ENCODE measurements around the gene FASN.
"Not testable (repeated sequence)": the region's sequence is repeated elsewhere in the genome, so short reads cannot be mapped to it uniquely, and the experiment has no call there.

FASN gene

DNA sequence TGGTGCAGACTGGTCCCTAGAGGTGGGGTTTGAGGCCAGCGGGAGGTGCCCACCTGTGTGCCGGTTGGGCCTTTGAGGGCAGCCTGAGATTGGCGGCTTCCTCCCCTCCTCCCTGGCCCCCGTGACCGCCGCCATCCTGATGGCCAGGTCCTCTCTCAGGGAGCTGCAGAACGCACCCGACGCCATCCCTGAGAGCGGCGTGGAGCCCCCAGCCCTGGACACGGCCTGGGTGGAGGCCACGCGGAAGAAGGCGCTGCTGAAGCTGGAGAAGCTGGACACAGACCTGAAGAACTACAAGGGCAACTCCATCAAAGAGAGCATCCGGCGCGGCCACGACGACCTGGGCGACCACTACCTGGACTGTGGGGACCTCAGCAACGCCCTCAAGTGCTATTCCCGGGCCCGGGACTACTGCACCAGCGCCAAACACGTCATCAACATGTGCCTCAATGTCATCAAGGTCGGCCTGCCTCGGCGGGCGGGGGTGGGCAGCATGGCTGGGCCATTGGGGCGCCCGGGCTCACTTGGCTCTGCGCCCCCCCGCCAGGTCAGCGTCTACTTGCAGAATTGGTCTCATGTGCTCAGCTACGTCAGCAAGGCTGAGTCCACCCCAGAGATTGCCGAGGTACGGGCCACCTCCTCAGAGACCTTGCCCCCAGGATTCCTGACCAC lies 43.5 kb downstream of the FASN start:
- no peak for DNase-seq

DNA sequence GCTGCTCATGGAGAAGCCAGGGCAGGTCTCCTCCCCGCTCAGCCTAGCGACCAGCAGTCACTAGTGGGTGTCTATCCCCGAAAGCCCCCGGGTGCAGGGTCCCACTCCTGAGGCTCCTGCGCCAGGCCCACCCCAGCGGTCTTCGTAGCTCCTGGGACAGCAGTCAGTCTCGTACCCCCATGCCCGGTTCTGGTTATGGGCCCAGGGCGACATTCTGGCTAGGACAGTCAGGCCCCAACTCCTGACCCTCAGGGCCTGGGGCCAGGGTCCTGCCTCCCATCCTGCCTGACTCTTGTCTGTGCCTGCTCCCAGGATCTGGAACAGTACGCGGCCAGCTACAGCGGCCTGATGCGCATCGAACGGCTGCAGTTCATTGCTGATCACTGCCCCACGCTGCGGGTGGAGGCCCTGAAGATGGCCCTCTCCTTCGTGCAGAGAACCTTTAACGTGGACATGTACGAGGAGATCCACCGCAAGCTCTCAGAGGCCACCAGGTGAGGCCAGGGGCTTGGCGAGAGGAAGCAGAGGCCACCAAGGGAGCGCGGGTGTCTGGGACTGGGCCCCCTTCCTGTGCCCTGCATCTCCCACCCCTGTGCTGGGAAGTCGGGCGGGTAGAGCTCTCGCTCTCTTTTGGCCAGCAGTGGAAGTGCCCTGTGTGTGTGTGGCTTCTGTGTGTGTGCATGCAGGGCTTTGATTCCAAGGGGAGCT lies 44.3 kb downstream of the FASN start:
- no peak for DNase-seq

GRCh38 chr17:82053130-82053529 lies 44.9 kb downstream of the FASN start:
- DNase-seq: no peak

- DNase-seq: no peak
Observed at GRCh38 chr17:82052638-82053059, 45.4 kb downstream of the FASN start.

GRCh38 chr17:82051776-82052637 lies 46.0 kb downstream of the FASN start, which contains the start of the genes GPS1 and RFNG:
GPS1 (plus strand) TSS chr17:82051898; CDS start chr17:82051932, 34 bp downstream.
RFNG (minus strand) TSS chr17:82051811; CDS start chr17:82051766, 45 bp downstream.
- peak; percentile 54 for DNase-seq

- no peak for DNase-seq
Observed at GRCh38 chr17:82050761-82051641, 47.0 kb downstream of the FASN start.

- DNase-seq: no peak
Observed at GRCh38 chr17:82050152-82050760, 47.8 kb downstream of the FASN start.

DNA sequence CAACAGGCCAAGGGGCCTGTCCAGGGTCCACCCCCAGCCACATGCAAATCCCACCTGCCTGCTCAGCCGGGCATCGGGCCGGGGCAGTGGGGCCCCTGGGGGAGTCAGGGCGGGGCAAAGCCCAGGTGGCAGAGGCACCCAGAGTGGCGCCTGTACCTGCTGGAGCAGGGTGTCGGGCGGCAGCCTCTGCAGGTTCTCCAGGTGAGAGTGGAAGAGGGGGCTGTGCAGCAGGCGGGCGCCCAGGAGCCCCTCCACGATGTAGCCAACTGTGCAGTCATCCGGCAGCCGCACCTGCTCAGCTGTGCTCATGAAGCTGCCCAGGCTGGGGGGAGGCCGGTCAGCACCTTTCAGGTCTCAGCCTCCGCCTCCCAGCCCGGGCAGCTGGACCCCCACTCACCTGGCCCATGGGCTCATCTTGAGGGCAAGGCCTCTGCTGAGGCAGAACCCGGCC lies 48.5 kb downstream of the FASN start:
- DNase-seq: no peak

- no peak for DNase-seq
Observed at GRCh38 chr17:82049106-82049505, 48.9 kb downstream of the FASN start.

- DNase-seq: no peak
Observed at GRCh38 chr17:82048571-82048971, 49.5 kb downstream of the FASN start.

- DNase-seq: no peak
Observed at GRCh38 chr17:82047914-82048570, 50.0 kb downstream of the FASN start.

DNA sequence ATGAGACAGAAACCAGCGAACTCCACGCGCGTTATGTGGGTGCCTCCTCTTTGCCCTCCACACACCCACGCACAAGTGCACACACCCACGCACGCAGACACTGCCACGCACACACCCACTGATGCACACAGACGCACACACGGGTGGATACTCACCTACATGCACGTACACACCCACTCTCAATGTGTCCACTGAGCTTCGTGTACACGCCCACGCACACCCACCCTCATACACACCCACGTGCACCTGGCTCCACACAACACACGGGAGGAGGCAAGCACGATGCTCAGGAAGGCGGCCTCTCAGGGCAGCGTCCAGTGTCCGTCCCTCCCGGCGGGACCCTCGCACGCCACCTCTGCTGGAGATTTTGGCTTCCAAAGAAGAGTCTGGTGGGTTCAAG lies 50.7 kb downstream of the FASN start:
- no peak for DNase-seq

GRCh38 chr17:82046903-82047302 lies 51.1 kb downstream of the FASN start:
- no peak for DNase-seq

DNA sequence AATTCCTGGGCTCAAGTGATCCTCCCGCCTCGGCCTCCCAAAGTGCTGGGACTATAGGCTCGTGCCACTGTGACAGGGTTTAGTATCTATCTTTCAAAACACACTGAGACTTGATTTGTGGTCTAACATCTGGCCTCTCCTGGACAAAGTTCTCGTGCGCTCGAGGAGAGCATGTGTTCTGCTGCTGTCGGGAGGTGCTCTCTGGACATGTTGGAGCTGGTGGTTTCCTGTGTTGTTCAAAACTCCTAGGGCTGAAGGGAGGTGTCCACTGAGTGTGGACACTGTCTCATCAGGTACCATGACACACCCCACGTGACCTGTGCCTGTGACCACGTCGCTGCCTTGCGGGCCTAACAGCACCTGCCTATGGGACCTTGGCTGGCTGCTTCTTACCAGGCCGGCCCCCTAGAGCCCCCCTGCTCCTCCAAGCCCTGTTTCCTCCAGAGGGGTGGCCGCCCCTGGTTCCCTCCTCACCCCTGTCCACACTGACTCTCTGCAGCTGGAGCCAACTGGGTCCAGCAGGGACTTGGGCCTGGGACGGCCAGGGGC lies 52.0 kb downstream of the FASN start:
- no peak for DNase-seq

DNA sequence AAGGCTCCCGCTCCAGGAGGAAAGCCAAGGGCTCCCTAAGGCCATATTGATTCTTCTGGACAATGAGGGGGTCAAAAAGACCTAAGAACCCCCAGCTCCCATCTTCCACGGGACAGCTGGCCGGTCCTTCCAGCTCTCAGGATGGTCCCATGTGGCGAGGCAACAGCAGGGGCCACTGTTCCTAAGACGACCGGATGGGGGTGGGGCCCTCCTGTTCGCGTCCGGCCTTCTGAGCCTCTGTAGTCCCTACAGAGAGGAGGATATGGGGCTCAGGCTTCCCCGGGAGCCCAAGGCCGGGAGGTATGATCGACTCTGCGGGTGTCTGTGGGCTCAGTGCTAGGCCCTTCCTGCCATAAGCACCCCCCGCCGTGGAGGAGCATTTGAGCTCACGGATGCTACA lies 54.5 kb downstream of the FASN start:
- DNase-seq: no peak

DNA sequence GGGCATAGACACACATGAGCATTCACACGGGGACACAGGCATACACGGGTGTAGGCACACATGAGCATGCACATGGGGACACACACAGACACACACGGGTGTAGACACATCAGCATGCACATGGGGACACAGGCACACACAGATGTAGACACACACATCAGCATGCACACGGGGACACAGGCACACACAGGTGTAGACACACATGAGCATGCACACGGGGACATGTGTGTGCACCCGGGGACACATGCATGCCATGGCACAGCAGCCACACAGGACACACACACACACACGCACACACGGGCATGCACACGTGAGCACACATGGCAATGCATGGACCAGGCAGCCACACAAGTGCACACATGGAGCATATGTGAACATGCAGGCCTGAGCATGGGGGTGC lies 55.4 kb downstream of the FASN start:
- DNase-seq: no peak

GRCh38 chr17:82041144-82041814 lies 56.8 kb downstream of the FASN start:
- DNase-seq: no peak

DNA sequence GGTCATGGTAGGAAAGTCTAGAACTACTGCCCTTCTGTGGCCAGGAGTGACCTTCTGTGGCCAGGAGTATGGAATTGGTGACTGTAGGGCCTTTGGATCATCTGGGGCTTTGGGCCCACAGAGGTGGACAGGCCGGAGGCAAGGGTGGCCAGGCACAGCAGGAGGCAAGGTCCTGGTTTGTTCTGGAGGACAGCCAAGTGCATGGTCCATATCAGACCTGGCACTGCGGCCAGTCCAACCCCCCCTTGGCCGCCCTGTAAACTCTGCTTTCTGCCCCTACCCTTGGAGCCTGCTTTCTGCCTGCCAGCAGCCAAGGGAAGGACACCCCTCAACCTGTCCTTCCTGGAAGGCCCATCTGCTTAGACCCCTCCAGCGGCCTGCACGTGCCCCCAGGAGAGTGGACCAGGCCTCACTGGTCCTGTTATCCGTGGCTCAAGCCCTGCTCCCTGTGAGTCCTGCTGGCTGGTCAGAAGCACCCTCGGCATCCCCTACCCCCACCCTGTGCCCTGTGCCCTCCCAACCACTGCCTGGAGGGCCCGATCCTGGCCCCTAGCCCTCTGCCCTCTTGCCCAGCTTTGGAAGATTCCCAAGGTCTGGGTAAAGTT lies 58.2 kb downstream of the FASN start:
- DNase-seq: no peak

DNA sequence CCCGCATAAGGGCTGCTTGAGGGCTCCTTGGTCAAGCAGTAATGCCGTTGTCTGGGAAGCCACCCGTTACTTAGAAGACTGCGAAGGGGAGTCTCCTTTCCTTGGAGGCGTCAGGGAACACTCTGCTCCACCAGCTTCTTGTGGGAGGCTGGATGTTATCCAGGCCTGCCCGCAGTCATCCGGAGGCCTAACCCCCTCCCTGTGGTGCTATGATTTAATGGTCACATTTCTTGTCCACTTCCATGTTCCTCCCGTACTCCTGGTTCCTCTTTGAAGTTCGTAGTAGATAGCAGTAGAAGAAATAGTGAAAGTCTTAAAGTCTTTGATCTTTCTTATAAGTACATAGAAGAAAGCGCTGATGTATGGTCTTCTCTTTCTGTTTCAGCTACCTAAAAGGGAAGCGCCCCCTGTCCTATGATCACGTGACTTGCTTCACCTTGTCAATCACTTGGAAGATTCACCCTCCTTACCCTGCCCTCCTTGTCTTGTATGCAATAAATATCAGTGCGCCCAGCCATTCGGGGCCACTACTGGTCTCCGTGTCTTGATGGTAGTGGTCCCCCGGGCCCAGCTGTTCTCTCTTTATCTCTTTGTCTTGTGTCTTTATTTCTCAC lies 59.1 kb downstream of the FASN start:
- not testable (repeated sequence) for DNase-seq

DNA sequence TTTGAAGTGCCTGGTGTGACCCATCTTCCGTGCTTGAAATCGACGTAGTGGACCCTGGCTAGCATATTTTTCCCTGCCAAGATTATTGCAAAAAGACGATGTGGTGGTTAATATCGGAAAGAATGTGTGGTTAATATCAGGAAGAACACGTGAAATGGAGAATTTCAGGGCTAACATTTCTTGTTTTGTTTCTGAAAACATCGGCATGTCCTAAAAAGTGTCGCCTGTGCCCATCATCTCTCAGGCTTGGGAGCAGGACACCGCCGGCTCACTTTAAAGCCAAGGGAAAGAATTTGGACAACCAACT lies 60.2 kb downstream of the FASN start:
- no peak for DNase-seq

Data from COR-L47 (cell line).